Gastroesophageal sphincter (tissue), 4 donors: ENCODE measurements around the gene SLC6A19. TPM values are rescaled to one million over a fixed set of nuclear protein-coding genes. Genes with fewer than 3 reads are reported as not detected.

Experiments used
- ATAC-seq: fragments of 150-250 bp; one replicate; pipeline ENCODE4 v1.9.1; 2016; ENCODE audit warnings: mild to moderate bottlenecking, moderate library complexity
- H3K27ac ChIP-seq, 4 donors: fragments of 200-600 bp; sonication (generic) in 3 of 4; 1 replicate in 3 of 4; 2 replicates in 1 of 4; pipeline ENCODE4 v1.5.1; 2016 to 2019
- H3K27me3 ChIP-seq: fragments of 200-600 bp; sonication (generic); one replicate; pipeline ENCODE4 v1.5.1; 2019
- H3K36me3 ChIP-seq, 2 donors: fragments of 200-600 bp; sonication (generic); one replicate each; pipeline ENCODE4 v1.5.1; 2019; ENCODE audit warnings: control low read depth in 1 of 2
- H3K4me1 ChIP-seq, 3 donors: fragments of 200-600 bp; sonication (generic); 1 replicate in 2 of 3; 2 replicates in 1 of 3; pipeline ENCODE4 v1.5.1; 2016 to 2019; ENCODE audit warnings: control low read depth in 2 of 3
- H3K4me3 ChIP-seq, 2 donors: fragments of 200-600 bp; sonication (generic); one replicate each; pipeline ENCODE4 v1.5.1; 2019; ENCODE audit warnings: mild to moderate bottlenecking in 1 of 2, moderate library complexity in 1 of 2
- H3K9me3 ChIP-seq, 3 donors: fragments of 200-600 bp; sonication (generic); one replicate each; pipeline ENCODE4 v1.5.1; 2017 to 2019; ENCODE audit warnings: control low read depth in 2 of 3
- EP300 ChIP-seq: sonication (generic); formaldehyde crosslinking; IDR thresholded peaks from one replicate; pipeline ENCODE4 v1.6.1; 2017; ENCODE audit warnings: antibody characterized with exemption, mild to moderate bottlenecking
- POLR2A ChIP-seq, 2 donors: fragments of 450-650 bp; IDR thresholded peaks; one replicate each; pipeline ENCODE4 v1.6.1; 2017; ENCODE audit warnings: antibody characterized with exemption in 2 of 2, mild to moderate bottlenecking in 2 of 2, moderate library complexity in 1 of 2
- POLR2AphosphoS5 ChIP-seq: sonication (generic); formaldehyde crosslinking; IDR thresholded peaks from one replicate; pipeline ENCODE4 v1.6.1; 2017; ENCODE audit warnings: antibody characterized with exemption
- WGBS, 2 donors: methylation state at CpG; one replicate each; pipeline ENCODE4 v1.1.5; 2018; ENCODE audit warnings: low coverage in 1 of 2; 5-methylcytosine and 5-hydroxymethylcytosine counted together
- total RNA-seq, 4 donors: library from RNA; depleted of rRNA; stranded (reverse); fragments of >200 nt; gene quantifications; one replicate each; pipeline ENCODE4 v1.1.0, GENCODE V29; 2016
- TF ChIP-seq, protein P1 (sequence below), 4 experiments: fragments of 200-600 bp in 2 of 4; fragments of 450-650 bp in 2 of 4; sonication (generic) in 1 of 4; IDR thresholded peaks; one replicate each; pipeline ENCODE4 v1.5.1; 2017 to 2019; ENCODE audit warnings: antibody characterized with exemption in 4 of 4, mild to moderate bottlenecking in 2 of 4, moderate library complexity in 2 of 4

Gene SLC6A19
- total RNA-seq, 4 donors from 2014 or later = not detected

- TF ChIP-seq EP300 = no peak
- ATAC-seq = no peak
- H3K27me3 ChIP-seq = peaks cover 86% of the 10 kb centered on the region
- no peak overlapping the region for H3K27ac ChIP-seq
- no peaks in the 10 kb centered on the region for H3K36me3 ChIP-seq
- H3K9me3 ChIP-seq = no peaks in the 10 kb centered on the region
- H3K4me1 ChIP-seq = peaks cover 0 to 5% (median 0%) of the 10 kb centered on the region in 3 donors
- no peak overlapping the region for H3K4me3 ChIP-seq
- WGBS, 2 donors = 0 to 2% methylated on average over 3 to 13 of the region's 43 CpGs
Measured at GRCh38 chr5:1246711-1247431, 45.5 kb downstream of the SLC6A19 start.

GRCh38 chr5:1247811-1248210, 46.4 kb downstream of the SLC6A19 start:
- Histone ChIP-seq H3K36me3 (no peaks in the 10 kb centered on the region), H3K4me1 (peaks cover 0 to 5% (median 0%) of the 10 kb centered on the region in 3 donors), H3K9me3 (no peaks in the 10 kb centered on the region), H3K27me3 (peaks cover 90% of the 10 kb centered on the region), H3K27ac (no peak overlapping the region), H3K4me3 (no peak overlapping the region)
- TF ChIP-seq POLR2AphosphoS5 = no peak
- TF ChIP-seq POLR2A (IDR thresholded peaks at IDR 0.05) = no peak
- TF ChIP-seq EP300 = no peak
- TF ChIP-seq, protein P1, sequence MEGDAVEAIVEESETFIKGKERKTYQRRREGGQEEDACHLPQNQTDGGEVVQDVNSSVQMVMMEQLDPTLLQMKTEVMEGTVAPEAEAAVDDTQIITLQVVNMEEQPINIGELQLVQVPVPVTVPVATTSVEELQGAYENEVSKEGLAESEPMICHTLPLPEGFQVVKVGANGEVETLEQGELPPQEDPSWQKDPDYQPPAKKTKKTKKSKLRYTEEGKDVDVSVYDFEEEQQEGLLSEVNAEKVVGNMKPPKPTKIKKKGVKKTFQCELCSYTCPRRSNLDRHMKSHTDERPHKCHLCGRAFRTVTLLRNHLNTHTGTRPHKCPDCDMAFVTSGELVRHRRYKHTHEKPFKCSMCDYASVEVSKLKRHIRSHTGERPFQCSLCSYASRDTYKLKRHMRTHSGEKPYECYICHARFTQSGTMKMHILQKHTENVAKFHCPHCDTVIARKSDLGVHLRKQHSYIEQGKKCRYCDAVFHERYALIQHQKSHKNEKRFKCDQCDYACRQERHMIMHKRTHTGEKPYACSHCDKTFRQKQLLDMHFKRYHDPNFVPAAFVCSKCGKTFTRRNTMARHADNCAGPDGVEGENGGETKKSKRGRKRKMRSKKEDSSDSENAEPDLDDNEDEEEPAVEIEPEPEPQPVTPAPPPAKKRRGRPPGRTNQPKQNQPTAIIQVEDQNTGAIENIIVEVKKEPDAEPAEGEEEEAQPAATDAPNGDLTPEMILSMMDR (IDR thresholded peaks at IDR 0.05) = no peak
- ATAC-seq = no peak
- WGBS, 2 donors = no CpG with 5 or more reads among the region's 6 CpGs

- Histone ChIP-seq H3K4me1 (peaks cover 0 to 5% (median 0%) of the 10 kb centered on the region in 3 donors), H3K4me3 (no peak overlapping the region), H3K27me3 (peaks cover 80% of the 10 kb centered on the region), H3K9me3 (no peaks in the 10 kb centered on the region), H3K27ac (no peak overlapping the region), H3K36me3 (no peaks in the 10 kb centered on the region)
- TF ChIP-seq POLR2A (IDR thresholded peaks at IDR 0.05) (no peak), EP300 (no peak), POLR2AphosphoS5 (no peak)
- TF ChIP-seq, protein P1 (IDR thresholded peaks at IDR 0.05) = no peak
- no peak for ATAC-seq
- 31 to 75% methylated on average over 2 to 12 of the region's 29 CpGs for WGBS, 2 donors
Measured at GRCh38 chr5:1249366-1250280, 48.2 kb downstream of the SLC6A19 start.

- Histone ChIP-seq H3K4me3 (no peak overlapping the region), H3K9me3 (no peaks in the 10 kb centered on the region), H3K27ac (no peak overlapping the region), H3K27me3 (peaks cover 67% of the 10 kb centered on the region), H3K36me3 (no peaks in the 10 kb centered on the region), H3K4me1 (peaks cover 0 to 1% (median 0%) of the 10 kb centered on the region in 3 donors)
- TF ChIP-seq, protein P1 (IDR thresholded peaks at IDR 0.05) = no peak
- TF ChIP-seq POLR2AphosphoS5 = no peak
- no peak for TF ChIP-seq EP300
- TF ChIP-seq POLR2A (IDR thresholded peaks at IDR 0.05) = no peak
- WGBS, 2 donors = 60 to 73% methylated on average over 2 to 12 of the region's 27 CpGs
- ATAC-seq = no peak
Measured at GRCh38 chr5:1251678-1252580, 50.5 kb downstream of the SLC6A19 start.

DNA sequence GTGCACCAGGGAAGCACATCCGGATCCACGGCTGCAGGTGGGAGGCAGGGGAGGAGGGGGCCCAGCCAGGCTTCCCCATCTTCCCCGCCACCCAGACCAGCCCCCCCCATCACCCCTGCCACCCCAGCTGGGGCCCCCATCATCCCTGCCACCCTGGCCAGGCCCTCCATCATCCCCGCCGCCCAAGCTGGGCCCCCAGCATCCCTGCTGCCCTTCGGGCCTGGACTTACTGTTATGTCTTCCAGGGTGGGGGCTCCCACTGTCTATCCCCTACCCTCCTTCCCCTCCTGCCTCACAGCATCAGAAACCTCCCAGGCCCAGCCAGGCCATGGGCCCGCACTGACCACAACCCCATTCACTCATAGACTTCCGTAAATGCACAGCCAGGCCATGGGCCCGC, 51.3 kb downstream of the SLC6A19 start:
- H3K27me3 ChIP-seq = peaks cover 64% of the 10 kb centered on the region
- WGBS, 2 donors = 82 to 92% methylated on average over 4 of the region's 9 CpGs
- H3K9me3 ChIP-seq = no peaks in the 10 kb centered on the region
- no peaks in the 10 kb centered on the region for H3K4me1 ChIP-seq
- TF ChIP-seq, protein P1 (IDR thresholded peaks at IDR 0.05) = no peak
- TF ChIP-seq EP300 = no peak
- no peak for TF ChIP-seq POLR2A (IDR thresholded peaks at IDR 0.05)
- no peak for TF ChIP-seq POLR2AphosphoS5
- no peaks in the 10 kb centered on the region for H3K36me3 ChIP-seq
- no peak for ATAC-seq
- no peak overlapping the region for H3K27ac ChIP-seq
- no peak overlapping the region for H3K4me3 ChIP-seq
